HUDEP-2 (cell line): ENCODE data around the gene NAA25.
"Not testable (repeated sequence)": the region's sequence is repeated elsewhere in the genome, so short reads cannot be mapped to it uniquely, and the experiment has no call there.

Experiments
- DNase-seq, 76 experiments: peaks; one replicate each; lab custom pipeline; 2025; ENCODE audit not compliant: unreplicated experiment in 76 of 76; lab: John Stamatoyannopoulos, UW

The NAA25 gene

GRCh38 chr12:112117685-112118084 lies 9.1 kb upstream of the NAA25 start:
- no peak for DNase-seq

GRCh38 chr12:112116232-112117060 lies 7.9 kb upstream of the NAA25 start:
- peak in 51 of 76 experiments; percentile 4 to 76 (median 39) for DNase-seq

GRCh38 chr12:112115259-112116045 lies 6.9 kb upstream of the NAA25 start:
- peak in 3 of 76 experiments; percentile 10 to 15 (median 12) for DNase-seq

- DNase-seq: no peak
Observed at GRCh38 chr12:112112409-112113133, 4.0 kb upstream of the NAA25 start.

- DNase-seq: no peak
Observed at GRCh38 chr12:112111931-112112330, 3.3 kb upstream of the NAA25 start.

- not testable (repeated sequence) for DNase-seq
Observed at GRCh38 chr12:112110787-112111662, 2.4 kb upstream of the NAA25 start.

- DNase-seq: peak in 5 of 76 experiments; percentile 4 to 18 (median 8)
Observed at GRCh38 chr12:112107306-112108201, 1.0 kb downstream of the NAA25 start.

GRCh38 chr12:112105891-112106290 lies 2.7 kb downstream of the NAA25 start:
- no peak for DNase-seq

GRCh38 chr12:112103758-112104503 lies 4.7 kb downstream of the NAA25 start:
- DNase-seq: no peak

GRCh38 chr12:112102746-112103145 lies 5.8 kb downstream of the NAA25 start:
- DNase-seq: not testable (repeated sequence)

GRCh38 chr12:112102127-112102526 lies 6.5 kb downstream of the NAA25 start:
- no peak for DNase-seq

GRCh38 chr12:112100500-112100899 lies 8.1 kb downstream of the NAA25 start:
- DNase-seq: not testable (repeated sequence)

GRCh38 chr12:112097641-112098040 lies 10.9 kb downstream of the NAA25 start:
- DNase-seq: no peak

- peak in 1 of 76 experiments; percentile 9 for DNase-seq
Observed at GRCh38 chr12:112096667-112097066, 11.9 kb downstream of the NAA25 start.

GRCh38 chr12:112096070-112096469 lies 12.5 kb downstream of the NAA25 start:
- no peak for DNase-seq

- no peak for DNase-seq
Observed at GRCh38 chr12:112091563-112091962, 17.0 kb downstream of the NAA25 start.

- DNase-seq: no peak
Observed at GRCh38 chr12:112087851-112088250, 20.7 kb downstream of the NAA25 start.
